ENCODE measurements around the gene PTPN9. TPM values are rescaled to one million over a fixed set of nuclear protein-coding genes. Genes with fewer than 3 reads are reported as not detected.

The PTPN9 gene
- polyA plus RNA-seq, 1 donor (not counting 4 experiments of a cell fraction or from before 2014, with no cell fraction given), result 34.7 TPM

- H3K9ac ChIP-seq (ENCODE audit: control insufficient read depth, extremely low read depth, insufficient read depth, low read length), result no peak overlapping the region
- dilution Hi-C loops (cut with MboI; ENCODE audit: extremely low pct_ligation_motif_present, low sequenced_read_pairs), result no loop called here
- FAIRE-seq, result no peak
- H3K27me3 ChIP-seq (ENCODE audit: control insufficient read depth, extremely low read depth, insufficient read depth, low read length), result no peaks in the 10 kb centered on the region
- no peaks in the 10 kb centered on the region for H3K9me1 ChIP-seq (ENCODE audit: control insufficient read depth, extremely low read depth, insufficient read depth, low read length)
- no peak overlapping the region for H3K4me3 ChIP-seq (ENCODE audit: control insufficient read depth in 2 of 3, extremely low read depth in 1 of 3, insufficient read depth in 2 of 3, low read depth in 1 of 3, low read length in 3 of 3)
- no peaks in the 10 kb centered on the region for H3K4me1 ChIP-seq (ENCODE audit: control insufficient read depth, extremely low read depth, insufficient read depth, low read length)
- H3K79me2 ChIP-seq (ENCODE audit: control insufficient read depth, insufficient read depth, low read length), result no peaks in the 10 kb centered on the region
- DNase-seq (ENCODE audit: low read depth, low spot score), result no peak
- no peaks in the 10 kb centered on the region for H4K20me1 ChIP-seq (ENCODE audit: control insufficient read depth, extremely low read depth, insufficient read depth, low read length)
- H2AFZ ChIP-seq (ENCODE audit: control insufficient read depth, low read length), result no peak overlapping the region
- no peaks in the 10 kb centered on the region for H3K9me3 ChIP-seq (ENCODE audit: control insufficient read depth, low read depth, low read length)
- no peak overlapping the region for H3K4me2 ChIP-seq (ENCODE audit: control insufficient read depth, extremely low read depth, insufficient read depth, low read depth, low read length)
- TF ChIP-seq EZH2 (IDR thresholded peaks at IDR 0.05; ENCODE audit: low read length) (no peak), CTCF (optimal IDR thresholded peaks at IDR 0.05 in 1 of 3, IDR thresholded peaks at IDR 0.05 in 1 of 3, conservative IDR thresholded peaks at IDR 0.05 in 1 of 3; ENCODE audit: extremely low read depth in 1 of 3, insufficient read depth in 2 of 3, low read length in 3 of 3) (no peak)
- no peak overlapping the region for H3K27ac ChIP-seq (ENCODE audit: control insufficient read depth, insufficient read depth, low read length)
- peaks cover 10 to 26% of the 10 kb centered on the region in 2 experiments for H3K36me3 ChIP-seq (ENCODE audit: control insufficient read depth in 2 of 2, extremely low read depth in 1 of 2, insufficient read depth in 2 of 2, low read length in 2 of 2)
Measured at GRCh38 chr15:75594276-75594675, 15.2 kb upstream of the PTPN9 start.

- H3K9ac ChIP-seq (ENCODE audit: control insufficient read depth, extremely low read depth, insufficient read depth, low read length), result no peak overlapping the region
- no peak overlapping the region for H3K27ac ChIP-seq (ENCODE audit: control insufficient read depth, insufficient read depth, low read length)
- dilution Hi-C loops (cut with MboI; ENCODE audit: extremely low pct_ligation_motif_present, low sequenced_read_pairs), result no loop called here
- H3K36me3 ChIP-seq (ENCODE audit: control insufficient read depth in 2 of 2, extremely low read depth in 1 of 2, insufficient read depth in 2 of 2, low read length in 2 of 2), result peaks cover 4 to 7% of the 10 kb centered on the region in 2 experiments
- H2AFZ ChIP-seq (ENCODE audit: control insufficient read depth, low read length), result no peak overlapping the region
- no peaks in the 10 kb centered on the region for H3K27me3 ChIP-seq (ENCODE audit: control insufficient read depth, extremely low read depth, insufficient read depth, low read length)
- H3K4me2 ChIP-seq (ENCODE audit: control insufficient read depth, extremely low read depth, insufficient read depth, low read depth, low read length), result no peak overlapping the region
- no peaks in the 10 kb centered on the region for H3K79me2 ChIP-seq (ENCODE audit: control insufficient read depth, insufficient read depth, low read length)
- FAIRE-seq, result no peak
- TF ChIP-seq EZH2 (IDR thresholded peaks at IDR 0.05; ENCODE audit: low read length) (no peak), CTCF (optimal IDR thresholded peaks at IDR 0.05 in 1 of 3, IDR thresholded peaks at IDR 0.05 in 1 of 3, conservative IDR thresholded peaks at IDR 0.05 in 1 of 3; ENCODE audit: extremely low read depth in 1 of 3, insufficient read depth in 2 of 3, low read length in 3 of 3) (no peak)
- no peak for DNase-seq (ENCODE audit: low read depth, low spot score)
- no peaks in the 10 kb centered on the region for H4K20me1 ChIP-seq (ENCODE audit: control insufficient read depth, extremely low read depth, insufficient read depth, low read length)
- H3K9me1 ChIP-seq (ENCODE audit: control insufficient read depth, extremely low read depth, insufficient read depth, low read length), result no peaks in the 10 kb centered on the region
- H3K9me3 ChIP-seq (ENCODE audit: control insufficient read depth, low read depth, low read length), result no peaks in the 10 kb centered on the region
- no peak overlapping the region for H3K4me3 ChIP-seq (ENCODE audit: control insufficient read depth in 2 of 3, extremely low read depth in 1 of 3, insufficient read depth in 2 of 3, low read depth in 1 of 3, low read length in 3 of 3)
- no peaks in the 10 kb centered on the region for H3K4me1 ChIP-seq (ENCODE audit: control insufficient read depth, extremely low read depth, insufficient read depth, low read length)
Measured at GRCh38 chr15:75591655-75592364, 12.7 kb upstream of the PTPN9 start.

Measured in keratinocyte (primary cell).